Trophoblast cell (in vitro differentiated cells and primary cell): ENCODE results near the gene RAB18.

Source experiments
- DNase-seq, 2 donors: peaks; one replicate each; pipeline ENCODE4 v3.0.0-alpha.2; 2016
- H2AFZ ChIP-seq: 2 replicates; pipeline ENCODE4 v1.6.1; 2013; ENCODE audit warnings: low read length, moderate library complexity, mild to moderate bottlenecking; ENCODE audit not compliant: insufficient read depth, poor library complexity
- H2AK5ac ChIP-seq: 2 replicates; pipeline ENCODE4 v1.6.1; 2013; ENCODE audit warnings: mild to moderate bottlenecking, low read length
- H2BK120ac ChIP-seq: 2 replicates; pipeline ENCODE4 v1.6.1; 2013; ENCODE audit warnings: low read length, mild to moderate bottlenecking, moderate library complexity; ENCODE audit not compliant: insufficient read depth, poor library complexity
- H2BK12ac ChIP-seq: 2 replicates; pipeline ENCODE4 v1.6.1; 2013; ENCODE audit warnings: mild to moderate bottlenecking, low read length, moderate library complexity
- H2BK5ac ChIP-seq: 2 replicates; pipeline ENCODE4 v1.6.1; 2013; ENCODE audit warnings: low read length, low read depth, moderate library complexity, mild to moderate bottlenecking; ENCODE audit not compliant: poor library complexity
- H3K14ac ChIP-seq: 2 replicates; pipeline ENCODE4 v1.6.1; 2013; ENCODE audit warnings: mild to moderate bottlenecking, low read length
- H3K18ac ChIP-seq: 2 replicates; pipeline ENCODE4 v1.6.1; 2013; ENCODE audit warnings: mild to moderate bottlenecking, low read length
- H3K23ac ChIP-seq: 2 replicates; pipeline ENCODE4 v1.6.1; 2013; ENCODE audit warnings: low read length
- H3K27ac ChIP-seq: 2 replicates; pipeline ENCODE4 v1.5.1; 2013; ENCODE audit warnings: low read depth, mild to moderate bottlenecking, inconsistent platforms, low read length, moderate library complexity
- H3K27me3 ChIP-seq: 2 replicates; pipeline ENCODE4 v1.6.1; 2013; ENCODE audit warnings: inconsistent platforms, mild to moderate bottlenecking, low read length, moderate library complexity; ENCODE audit not compliant: insufficient read depth
- H3K36me3 ChIP-seq, 2 experiments: 1 replicate in 1 of 2; 2 replicates in 1 of 2; pipeline ENCODE4 v1.6.1; 2013; ENCODE audit warnings: low read length in 2 of 2, mild to moderate bottlenecking in 2 of 2, moderate library complexity in 1 of 2; ENCODE audit not compliant: insufficient read depth in 2 of 2, control insufficient read depth in 1 of 2
- H3K4ac ChIP-seq: 2 replicates; pipeline ENCODE4 v1.6.1; 2013; ENCODE audit warnings: low read depth, mild to moderate bottlenecking, low read length, moderate library complexity
- H3K4me1 ChIP-seq, 2 experiments: 1 replicate in 1 of 2; 2 replicates in 1 of 2; pipeline ENCODE4 v1.6.1; 2013; ENCODE audit warnings: low read length in 2 of 2, mild to moderate bottlenecking in 2 of 2, moderate library complexity in 1 of 2; ENCODE audit not compliant: insufficient read depth in 2 of 2, control insufficient read depth in 1 of 2
- H3K4me2 ChIP-seq: 2 replicates; pipeline ENCODE4 v1.6.1; 2013; ENCODE audit warnings: inconsistent platforms, mild to moderate bottlenecking, low read length, moderate library complexity
- H3K4me3 ChIP-seq: 2 replicates; pipeline ENCODE4 v1.5.1; 2013; ENCODE audit warnings: mild to moderate bottlenecking, low read depth, low read length, inconsistent platforms
- H3K79me1 ChIP-seq: one replicate; pipeline ENCODE4 v1.6.1; 2013; ENCODE audit warnings: low read length
- H3K79me2 ChIP-seq: 2 replicates; pipeline ENCODE4 v1.6.1; 2013; ENCODE audit warnings: low read length, mild to moderate bottlenecking; ENCODE audit not compliant: control insufficient read depth, insufficient read depth, poor library complexity
- H3K9ac ChIP-seq: 2 replicates; pipeline ENCODE4 v1.6.1; 2013; ENCODE audit warnings: mild to moderate bottlenecking, low read length
- H3K9me3 ChIP-seq: 2 replicates; pipeline ENCODE4 v1.6.1; 2013; ENCODE audit warnings: low read depth, mild to moderate bottlenecking, control low read depth, inconsistent platforms, low read length; ENCODE audit not compliant: insufficient read depth
- H4K12ac ChIP-seq: 2 replicates; pipeline ENCODE4 v1.6.1; 2013; ENCODE audit warnings: low read depth, mild to moderate bottlenecking, low read length, moderate library complexity
- H4K8ac ChIP-seq: 2 replicates; pipeline ENCODE4 v1.6.1; 2013; ENCODE audit warnings: low read depth, mild to moderate bottlenecking, low read length, moderate library complexity
- H4K91ac ChIP-seq: one replicate; pipeline ENCODE4 v1.6.1; 2013; ENCODE audit warnings: low read depth, mild to moderate bottlenecking, low read length, moderate library complexity
- WGBS: extraction: QIAGEN DNeasy Blood & Tissue Kit; methylation state at CpG from one replicate; pipeline ENCODE4 v1.1.7; 2013; ENCODE audit warnings: missing lambda C conversion rate; ENCODE audit not compliant: insufficient read length, insufficient coverage; ENCODE audit errors: extremely low coverage; 5-methylcytosine and 5-hydroxymethylcytosine counted together

RAB18 gene

DNA sequence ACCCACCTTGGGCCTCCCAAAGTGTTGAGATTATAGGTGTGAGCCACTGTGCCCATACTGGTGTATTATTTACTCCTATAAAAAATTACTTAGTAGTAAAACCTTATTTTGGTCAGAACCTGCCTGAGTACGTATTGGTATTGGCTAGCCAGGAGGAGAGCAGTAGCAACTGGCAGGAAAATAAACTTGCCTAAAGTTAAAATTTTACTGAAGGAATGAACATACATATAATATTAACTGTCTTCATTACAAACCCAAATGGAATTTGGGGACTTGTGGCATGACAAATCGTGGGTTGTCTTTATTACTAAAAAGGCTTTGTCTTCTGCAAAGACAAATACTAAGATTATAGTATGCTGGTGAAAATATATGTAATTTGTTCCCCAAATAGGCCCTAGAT is 8.4 kb downstream of the RAB18 start:
- Histone ChIP-seq H3K79me2 (peaks cover 7% of the 10 kb centered on the region), H3K4me2 (no peak overlapping the region), H2BK5ac (no peak overlapping the region), H4K91ac (no peak overlapping the region), H3K23ac (no peak overlapping the region), H3K4me1 (peaks cover 5 to 6% of the 10 kb centered on the region in 2 experiments), H3K9me3 (no peaks in the 10 kb centered on the region), H4K12ac (no peak overlapping the region), H3K27ac (no peak overlapping the region), H4K8ac (no peak overlapping the region), H3K36me3 (peaks cover 12 to 13% of the 10 kb centered on the region in 2 experiments), H3K14ac (no peak overlapping the region), H3K4ac (no peak overlapping the region), H3K27me3 (no peaks in the 10 kb centered on the region), H3K4me3 (no peak overlapping the region), H3K79me1 (no peaks in the 10 kb centered on the region), H2AK5ac (no peak overlapping the region), H3K18ac (no peak overlapping the region), H2BK120ac (no peak overlapping the region), H3K9ac (no peak overlapping the region), H2AFZ (no peak overlapping the region), H2BK12ac (no peak overlapping the region)
- no peak for DNase-seq
- whole genome bisulfite sequencing, result no CpG with 5 or more reads among the region's 2 CpGs

DNA sequence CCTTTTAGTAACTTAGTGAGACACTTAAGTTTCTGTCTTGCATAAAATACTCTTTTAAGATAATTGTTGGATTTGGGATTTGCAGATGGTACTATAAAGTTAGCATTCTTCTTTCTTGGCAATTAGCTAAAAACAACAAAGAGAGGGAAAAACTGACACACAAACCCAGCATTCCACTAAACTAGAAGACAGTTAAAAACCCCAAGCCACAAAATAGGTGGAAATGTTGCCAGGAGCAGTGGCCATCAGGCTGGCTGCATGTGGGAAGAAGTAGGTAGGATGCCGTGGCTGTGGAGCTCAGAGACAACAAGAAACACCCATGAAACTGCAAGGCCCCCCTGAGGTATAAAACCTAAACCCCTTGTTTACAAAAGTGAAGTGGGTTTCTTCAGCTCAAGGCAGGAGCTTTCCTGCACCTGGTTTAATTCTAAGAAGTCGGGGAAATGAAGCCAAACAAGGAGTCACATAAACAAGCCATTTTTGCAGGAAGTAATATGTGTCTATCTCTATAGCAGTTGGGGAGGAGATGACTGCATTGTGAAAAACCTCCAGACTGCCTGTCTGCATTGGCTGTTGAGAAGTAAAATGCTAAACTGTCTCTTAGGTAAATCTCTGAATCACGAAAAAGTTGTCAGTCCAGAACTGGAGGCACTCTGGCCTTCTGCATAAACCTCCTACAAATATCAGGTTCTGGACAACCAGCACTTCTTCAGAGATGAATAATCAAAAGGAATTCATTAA is 9.5 kb downstream of the RAB18 start:
- H3K9ac ChIP-seq, result no peak overlapping the region
- H3K4ac ChIP-seq, result peak overlapping the region; percentile 75
- no peak overlapping the region for H4K12ac ChIP-seq
- H4K8ac ChIP-seq, result no peak overlapping the region
- WGBS, result no CpG with 5 or more reads among the region's 3 CpGs
- no peaks in the 10 kb centered on the region for H3K9me3 ChIP-seq
- peaks cover 10 to 13% of the 10 kb centered on the region in 2 experiments for H3K36me3 ChIP-seq
- H3K79me1 ChIP-seq, result no peaks in the 10 kb centered on the region
- H3K18ac ChIP-seq, result no peak overlapping the region
- peak; percentile 87 to 95 for DNase-seq
- no peaks in the 10 kb centered on the region for H3K27me3 ChIP-seq
- no peak overlapping the region for H4K91ac ChIP-seq
- H2BK12ac ChIP-seq, result no peak overlapping the region
- H2BK120ac ChIP-seq, result no peak overlapping the region
- no peak overlapping the region for H2AFZ ChIP-seq
- H2BK5ac ChIP-seq, result peak overlapping the region; percentile 12
- no peak overlapping the region for H3K4me3 ChIP-seq
- H3K4me1 ChIP-seq, result peaks cover 5 to 6% of the 10 kb centered on the region in 2 experiments
- peak overlapping the region; percentile 79 for H3K27ac ChIP-seq
- no peak overlapping the region for H2AK5ac ChIP-seq
- peak overlapping the region; percentile 42 for H3K4me2 ChIP-seq
- no peak overlapping the region for H3K23ac ChIP-seq
- H3K14ac ChIP-seq, result no peak overlapping the region
- peaks cover 5% of the 10 kb centered on the region for H3K79me2 ChIP-seq

DNA sequence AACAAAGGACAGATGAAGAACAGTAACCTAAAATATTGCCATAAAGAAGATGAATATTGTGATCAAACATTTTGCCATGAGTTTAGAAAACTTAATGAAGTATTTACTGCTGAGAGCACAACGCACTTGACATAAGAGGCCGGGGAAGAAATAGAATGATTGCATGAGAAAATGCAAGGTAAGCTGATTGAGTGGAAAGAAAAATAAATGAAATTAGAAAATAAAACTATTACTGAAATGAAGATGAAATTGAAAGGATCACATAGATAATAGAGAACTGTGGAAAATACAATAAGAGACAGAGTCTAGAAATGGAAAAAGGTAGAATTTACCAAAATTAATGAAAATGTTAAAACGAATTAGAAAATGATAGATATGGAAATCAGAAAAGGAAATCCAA is 10.1 kb downstream of the RAB18 start:
- H2AK5ac ChIP-seq, result no peak overlapping the region
- no peak overlapping the region for H3K4ac ChIP-seq
- H3K27ac ChIP-seq, result peak overlapping the region; percentile 79
- H3K18ac ChIP-seq, result no peak overlapping the region
- no peak overlapping the region for H3K4me2 ChIP-seq
- H4K8ac ChIP-seq, result no peak overlapping the region
- H3K23ac ChIP-seq, result no peak overlapping the region
- peaks cover 5 to 6% of the 10 kb centered on the region in 2 experiments for H3K4me1 ChIP-seq
- no peak overlapping the region for H2BK120ac ChIP-seq
- H3K14ac ChIP-seq, result no peak overlapping the region
- no peaks in the 10 kb centered on the region for H3K79me1 ChIP-seq
- no peak overlapping the region for H3K4me3 ChIP-seq
- no peak overlapping the region for H2AFZ ChIP-seq
- DNase-seq, result no peak
- peaks cover 5% of the 10 kb centered on the region for H3K79me2 ChIP-seq
- H4K91ac ChIP-seq, result no peak overlapping the region
- H2BK5ac ChIP-seq, result no peak overlapping the region
- H2BK12ac ChIP-seq, result no peak overlapping the region
- H3K27me3 ChIP-seq, result no peaks in the 10 kb centered on the region
- WGBS, result no CpG with 5 or more reads among the region's 3 CpGs
- no peaks in the 10 kb centered on the region for H3K9me3 ChIP-seq
- no peak overlapping the region for H3K9ac ChIP-seq
- H3K36me3 ChIP-seq, result peaks cover 10 to 13% of the 10 kb centered on the region in 2 experiments
- H4K12ac ChIP-seq, result no peak overlapping the region

DNA sequence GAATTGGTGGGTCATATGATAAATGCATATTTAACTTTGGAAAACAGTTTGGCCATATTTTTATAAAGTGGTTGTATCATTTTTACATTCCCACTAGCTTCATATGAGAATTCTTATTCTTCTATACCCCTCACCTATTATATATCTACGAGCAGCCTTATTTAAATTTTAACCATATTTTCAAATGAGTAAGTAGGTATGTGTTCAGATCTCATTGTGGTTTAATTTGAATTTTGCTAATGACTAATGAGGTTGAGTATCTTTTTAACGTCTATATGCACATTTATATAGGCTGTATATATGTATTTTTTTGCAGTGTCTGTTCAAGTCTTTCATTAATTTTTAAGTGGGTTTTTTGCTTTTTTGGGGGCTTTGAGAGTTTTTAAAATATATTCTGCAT is 14.2 kb downstream of the RAB18 start:
- Histone ChIP-seq H3K18ac (no peak overlapping the region), H3K79me1 (no peaks in the 10 kb centered on the region), H3K4me1 (peaks cover 5 to 6% of the 10 kb centered on the region in 2 experiments), H2BK12ac (no peak overlapping the region), H3K27ac (no peak overlapping the region), H3K4ac (no peak overlapping the region), H3K9me3 (no peaks in the 10 kb centered on the region), H2AFZ (no peak overlapping the region), H3K9ac (no peak overlapping the region), H4K12ac (no peak overlapping the region), H4K8ac (no peak overlapping the region), H2BK120ac (no peak overlapping the region), H3K79me2 (peaks cover 2% of the 10 kb centered on the region), H2AK5ac (no peak overlapping the region), H3K36me3 (peaks cover 4 to 5% of the 10 kb centered on the region in 2 experiments), H3K4me2 (no peak overlapping the region), H3K4me3 (no peak overlapping the region), H3K23ac (no peak overlapping the region), H4K91ac (no peak overlapping the region), H3K27me3 (no peaks in the 10 kb centered on the region), H2BK5ac (no peak overlapping the region), H3K14ac (no peak overlapping the region)
- WGBS, result no CpG with 5 or more reads among the region's 2 CpGs
- DNase-seq, result no peak
